NCI-H460 (cell line): ENCODE data around the gene COG6. TPM values are rescaled to one million over a fixed set of nuclear protein-coding genes. Genes with fewer than 3 reads are reported as not detected.

Experiments used
- DNase-seq: peaks from one replicate; pipeline ENCODE4 v3.0.0-alpha.2; 2016; ENCODE audit warnings: low read depth; ENCODE audit errors: extremely low read depth
- total RNA-seq: library from RNA; depleted of rRNA; stranded (reverse); fragments of >200 nt; shearing (Covaris generic); gene quantifications from 2 replicates; pipeline ENCODE4 v1.2.3, GENCODE V29; 2014

Gene COG6
- total RNA-seq, 1 experiment from 2014 or later, result 14.9 TPM

GRCh38 chr13:39676315-39676876, 20.9 kb downstream of the COG6 start:
- DNase-seq, result peak; percentile 20

GRCh38 chr13:39682310-39682709, 26.8 kb downstream of the COG6 start:
- DNase-seq, result no peak

- no peak for DNase-seq
Measured at GRCh38 chr13:39682788-39683187, 27.3 kb downstream of the COG6 start.

DNA sequence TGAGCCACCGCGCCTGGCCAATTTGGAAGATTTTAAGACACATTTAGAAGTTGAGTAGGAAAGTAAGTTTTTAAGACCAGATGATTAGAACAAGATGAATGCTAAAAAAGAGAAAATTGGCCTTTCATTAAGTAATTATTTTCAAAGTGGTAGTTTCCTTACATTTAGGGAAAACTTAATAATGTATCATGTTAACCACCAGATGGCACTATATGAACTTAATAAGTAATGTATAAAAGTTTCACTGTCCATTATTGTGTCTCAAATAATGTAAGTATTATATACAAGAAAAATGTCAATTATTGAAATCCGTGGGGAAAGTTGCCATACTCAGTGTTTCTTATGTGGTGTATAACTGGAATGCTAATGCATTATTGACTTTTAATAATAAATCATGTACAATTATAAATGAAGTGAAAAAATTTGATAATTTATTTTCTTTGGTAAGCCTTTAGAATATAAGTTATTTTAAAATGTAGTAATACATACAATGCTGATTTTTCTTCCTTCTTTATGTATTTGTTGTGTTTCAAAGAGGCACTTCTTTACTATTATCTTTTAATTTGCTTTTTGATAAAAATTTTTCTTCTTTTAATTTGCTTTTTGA, 29.2 kb downstream of the COG6 start:
- DNase-seq, result peak; percentile 18

GRCh38 chr13:39685652-39686051, 30.2 kb downstream of the COG6 start:
- DNase-seq, result no peak

- no peak for DNase-seq
Measured at GRCh38 chr13:39688278-39688677, 32.8 kb downstream of the COG6 start.

DNA sequence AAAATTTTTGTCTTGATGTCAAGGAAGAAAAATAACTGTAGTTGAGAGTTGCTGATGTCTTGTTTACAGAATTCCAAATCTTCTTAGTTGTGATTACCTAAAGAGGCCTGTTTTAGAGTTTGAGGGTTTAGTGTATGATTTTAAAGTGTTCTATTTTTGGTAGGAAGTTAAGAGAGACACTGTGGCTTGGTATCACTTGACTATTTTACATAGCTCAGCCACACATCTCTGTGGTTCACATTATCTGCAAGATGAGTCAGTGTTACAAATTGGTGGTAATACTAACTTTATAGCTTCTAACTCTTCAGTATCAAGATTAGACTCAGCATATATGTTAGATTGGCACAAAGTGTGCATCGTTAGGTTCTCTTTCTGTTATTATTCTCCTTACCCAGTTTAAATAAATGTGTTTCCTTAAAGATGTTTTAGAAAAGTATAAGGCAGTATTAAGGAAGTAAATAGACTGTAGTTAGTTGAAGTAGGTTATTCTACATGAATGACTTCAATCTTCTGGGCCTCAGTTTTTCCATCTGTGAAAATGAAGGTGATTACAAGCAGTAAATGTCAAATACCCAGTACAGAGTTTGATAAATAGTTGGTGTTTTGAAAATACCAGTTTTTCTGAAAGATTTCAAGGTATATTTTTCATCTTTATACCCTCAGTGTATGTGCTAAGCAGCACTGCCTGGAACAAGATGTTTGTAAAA, 33.4 kb downstream of the COG6 start:
- DNase-seq, result no peak

GRCh38 chr13:39692660-39693438, 37.4 kb downstream of the COG6 start:
- DNase-seq, result no peak

GRCh38 chr13:39699274-39699673, 43.8 kb downstream of the COG6 start:
- no peak for DNase-seq

GRCh38 chr13:39712626-39713025, 57.2 kb downstream of the COG6 start:
- no peak for DNase-seq

- no peak for DNase-seq
Measured at GRCh38 chr13:39729156-39729555, 73.7 kb downstream of the COG6 start.

DNA sequence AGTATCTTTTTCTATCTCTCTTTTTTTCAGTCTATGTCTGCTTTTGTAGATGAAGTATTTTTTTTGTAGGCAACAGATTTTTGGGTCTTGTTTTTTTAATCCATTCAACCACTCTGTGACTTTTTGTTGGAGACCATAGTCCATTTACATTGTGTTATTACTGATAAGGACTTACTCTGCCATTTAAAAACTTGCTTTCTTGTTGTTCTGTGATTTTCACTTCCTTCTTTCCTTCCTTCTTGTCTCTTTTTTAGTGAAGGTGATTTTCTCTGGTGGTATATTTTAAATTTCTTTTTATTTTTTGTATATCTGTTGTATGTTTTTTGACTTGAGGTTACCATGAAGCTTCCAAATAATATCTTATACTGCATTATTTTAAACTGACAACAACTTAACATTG, 79.5 kb downstream of the COG6 start:
- no peak for DNase-seq

GRCh38 chr13:39737047-39737446, 81.6 kb downstream of the COG6 start:
- DNase-seq, result no peak

DNA sequence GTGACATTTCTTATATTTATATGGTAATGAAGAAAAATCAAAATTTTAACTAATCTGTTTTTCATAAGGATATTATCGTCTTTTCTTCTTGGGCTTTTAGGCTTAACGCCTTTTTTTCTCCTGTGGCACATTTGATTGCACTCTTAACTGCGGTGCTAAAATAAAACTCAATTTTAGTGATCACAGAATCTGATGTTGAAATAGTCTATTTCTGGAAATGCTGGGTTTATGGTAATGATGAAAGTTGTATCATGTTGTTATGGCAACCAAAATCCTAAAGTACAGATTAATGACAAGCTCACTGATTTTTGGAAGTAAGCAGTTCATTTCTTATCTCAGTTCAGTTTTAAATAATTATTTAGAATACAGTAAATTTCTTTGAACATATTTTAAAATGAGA, 85.3 kb downstream of the COG6 start:
- DNase-seq, result no peak

- no peak for DNase-seq
Measured at GRCh38 chr13:39748961-39749360, 93.5 kb downstream of the COG6 start.

- DNase-seq, result no peak
Measured at GRCh38 chr13:39749528-39749927, 94.1 kb downstream of the COG6 start.

- no peak for DNase-seq
Measured at GRCh38 chr13:39751805-39752204, 96.3 kb downstream of the COG6 start.

DNA sequence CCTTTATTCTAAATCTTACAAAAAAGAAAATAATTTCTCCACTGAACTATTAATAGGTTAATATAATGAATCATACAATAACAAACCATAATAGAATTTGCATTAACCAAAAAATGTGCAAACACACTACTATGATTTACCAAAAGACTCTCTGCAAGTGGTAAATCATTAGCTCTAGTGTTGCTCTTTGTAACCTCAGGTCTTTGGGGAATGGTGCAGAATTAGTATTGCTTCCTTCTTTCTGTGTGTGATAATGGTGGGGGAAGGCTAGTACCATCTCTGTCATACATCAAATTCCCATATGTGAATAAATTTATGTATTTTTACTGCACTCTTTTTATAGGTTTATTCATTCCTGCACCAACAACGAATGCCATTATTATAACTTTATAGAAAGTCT, 105.1 kb downstream of the COG6 start:
- DNase-seq, result no peak

- no peak for DNase-seq
Measured at GRCh38 chr13:39765801-39766463, 110.5 kb downstream of the COG6 start.

DNA sequence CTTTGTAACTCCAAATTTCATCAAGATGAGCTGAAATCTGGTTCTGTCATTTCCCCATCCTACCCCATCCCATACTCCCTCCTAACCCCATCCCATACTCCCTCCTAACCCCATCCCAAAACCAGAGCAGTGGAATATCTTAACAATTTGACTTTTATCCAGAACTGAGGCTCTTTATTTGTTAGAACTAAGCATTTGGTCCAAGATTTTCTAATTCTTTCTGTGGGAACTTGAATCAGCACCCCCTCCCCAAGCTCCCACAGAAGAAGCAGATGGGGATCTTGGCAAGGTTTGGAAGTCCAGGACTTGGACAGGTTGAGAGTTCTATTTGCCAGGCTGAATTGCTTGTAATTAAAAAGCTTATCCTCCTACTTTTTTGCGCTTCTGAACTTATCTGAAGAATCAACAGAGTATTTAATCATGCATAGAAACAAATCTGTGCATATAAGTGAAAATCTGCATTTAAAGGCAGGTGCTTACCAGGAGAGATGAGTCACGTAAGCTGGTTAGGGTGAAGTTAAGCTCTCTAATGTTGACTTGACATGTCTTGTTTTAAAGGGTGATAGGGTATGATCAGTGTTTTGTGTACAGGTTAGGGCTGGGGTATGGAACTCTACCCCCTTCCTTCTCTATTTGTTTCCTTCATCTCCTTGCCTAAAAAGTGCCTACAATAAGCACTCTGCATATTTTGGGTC, 111.1 kb downstream of the COG6 start:
- DNase-seq, result no peak
